GM12874 (cell line): Measurements from ENCODE around the gene RILPL2.

Experiments used
- TF ChIP-seq, protein P1 (sequence below): IDR thresholded peaks from 2 replicates; pipeline ENCODE4 v1.5.1; 2011; ENCODE audit warnings: low read depth, mild to moderate bottlenecking, control low read depth, low read length, moderate library complexity; ENCODE audit not compliant: insufficient read depth

RILPL2 gene

GRCh38 chr12:123444092-123445026, 7.9 kb upstream of the RILPL2 start:
- TF ChIP-seq, protein P1, sequence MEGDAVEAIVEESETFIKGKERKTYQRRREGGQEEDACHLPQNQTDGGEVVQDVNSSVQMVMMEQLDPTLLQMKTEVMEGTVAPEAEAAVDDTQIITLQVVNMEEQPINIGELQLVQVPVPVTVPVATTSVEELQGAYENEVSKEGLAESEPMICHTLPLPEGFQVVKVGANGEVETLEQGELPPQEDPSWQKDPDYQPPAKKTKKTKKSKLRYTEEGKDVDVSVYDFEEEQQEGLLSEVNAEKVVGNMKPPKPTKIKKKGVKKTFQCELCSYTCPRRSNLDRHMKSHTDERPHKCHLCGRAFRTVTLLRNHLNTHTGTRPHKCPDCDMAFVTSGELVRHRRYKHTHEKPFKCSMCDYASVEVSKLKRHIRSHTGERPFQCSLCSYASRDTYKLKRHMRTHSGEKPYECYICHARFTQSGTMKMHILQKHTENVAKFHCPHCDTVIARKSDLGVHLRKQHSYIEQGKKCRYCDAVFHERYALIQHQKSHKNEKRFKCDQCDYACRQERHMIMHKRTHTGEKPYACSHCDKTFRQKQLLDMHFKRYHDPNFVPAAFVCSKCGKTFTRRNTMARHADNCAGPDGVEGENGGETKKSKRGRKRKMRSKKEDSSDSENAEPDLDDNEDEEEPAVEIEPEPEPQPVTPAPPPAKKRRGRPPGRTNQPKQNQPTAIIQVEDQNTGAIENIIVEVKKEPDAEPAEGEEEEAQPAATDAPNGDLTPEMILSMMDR: no peak

DNA sequence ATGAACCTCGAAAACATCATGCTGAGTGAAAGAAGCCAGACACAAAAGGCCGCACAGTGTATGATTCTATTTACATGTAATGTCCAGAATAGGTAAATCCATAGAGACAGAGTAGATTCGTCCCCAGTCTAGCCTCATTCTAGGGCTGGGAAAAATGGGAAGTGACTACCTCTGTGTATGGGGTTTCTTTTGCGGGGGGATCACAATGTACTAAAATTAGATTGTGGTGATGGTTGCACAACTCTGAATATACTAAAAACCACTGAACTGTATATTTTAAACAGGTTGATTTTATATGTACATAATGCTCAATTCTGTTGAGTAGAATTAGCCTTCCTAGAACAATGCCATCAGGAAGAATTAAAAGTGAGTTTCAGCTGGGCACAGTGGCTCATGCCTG, 6.3 kb upstream of the RILPL2 start:
- TF ChIP-seq, protein P1: no peak

GRCh38 chr12:123441523-123442164, 5.2 kb upstream of the RILPL2 start:
- TF ChIP-seq, protein P1: no peak

GRCh38 chr12:123435636-123436016, 858 bp downstream of the RILPL2 start:
- TF ChIP-seq, protein P1: no peak

DNA sequence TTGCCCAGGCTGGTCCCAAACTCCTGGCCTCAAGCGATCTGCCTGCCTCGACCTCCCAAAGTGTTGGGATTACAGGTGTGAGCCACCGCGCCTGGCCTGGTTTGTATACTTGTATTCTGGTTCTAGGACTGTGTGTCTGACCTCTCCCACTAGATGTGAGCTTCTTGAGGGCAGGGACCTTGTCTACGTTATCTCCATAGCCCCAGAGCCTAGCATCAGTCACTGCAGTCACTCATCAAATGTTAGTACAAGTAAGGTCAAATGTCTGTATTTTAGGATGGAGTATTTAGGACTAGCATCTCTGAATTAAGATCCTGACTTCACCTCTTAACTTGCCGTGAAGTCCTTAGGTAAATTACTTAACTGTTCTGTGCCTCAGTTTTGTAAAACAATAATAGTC, 2.9 kb downstream of the RILPL2 start:
- TF ChIP-seq, protein P1: no peak

- TF ChIP-seq, protein P1: no peak
These were observed 7.9 kb downstream of the RILPL2 start for GRCh38 chr12:123428591-123428990.

DNA sequence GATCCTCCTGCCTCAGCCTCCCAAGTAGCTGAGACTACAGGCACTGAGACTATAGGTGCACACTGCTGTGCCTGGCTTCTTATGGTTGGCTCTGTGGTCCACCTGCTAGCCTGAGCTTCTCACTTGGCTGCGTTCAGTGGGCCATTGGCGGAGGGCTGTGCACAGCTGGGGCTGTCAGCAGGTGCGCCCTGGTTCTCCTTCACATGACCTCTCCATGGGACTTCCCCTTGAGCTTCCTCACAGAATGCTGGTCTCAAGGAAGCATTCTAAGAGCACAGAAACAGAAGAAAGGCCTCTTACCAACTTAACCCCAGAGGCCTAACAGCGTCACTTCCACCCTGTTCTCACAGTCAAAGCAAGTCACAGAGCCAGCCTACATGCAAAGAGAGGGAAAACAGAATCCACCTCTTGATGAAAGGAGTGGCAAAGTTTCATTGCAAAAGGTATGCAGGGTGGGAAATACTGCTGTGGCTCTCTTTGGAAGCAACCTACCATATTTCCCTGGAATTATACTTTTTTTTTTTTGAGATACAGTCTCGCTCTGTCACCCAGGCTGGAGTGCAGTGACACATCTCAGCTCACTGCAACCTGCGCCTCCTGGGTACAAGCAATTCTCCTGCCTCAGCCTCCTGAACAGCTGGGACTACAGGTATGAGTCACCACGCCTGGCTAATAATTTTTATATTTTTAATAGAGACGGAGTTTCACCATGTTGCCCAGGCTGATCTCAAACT, 9.3 kb downstream of the RILPL2 start:
- TF ChIP-seq, protein P1: no peak
